Measurements from ENCODE around the gene GSTP1. TPM values are rescaled to one million over a fixed set of nuclear protein-coding genes. Genes with fewer than 3 reads are reported as not detected.

Gene GSTP1
- total and polyA plus RNA-seq, 11 donors: 294 to 830 (median 393) TPM

DNA sequence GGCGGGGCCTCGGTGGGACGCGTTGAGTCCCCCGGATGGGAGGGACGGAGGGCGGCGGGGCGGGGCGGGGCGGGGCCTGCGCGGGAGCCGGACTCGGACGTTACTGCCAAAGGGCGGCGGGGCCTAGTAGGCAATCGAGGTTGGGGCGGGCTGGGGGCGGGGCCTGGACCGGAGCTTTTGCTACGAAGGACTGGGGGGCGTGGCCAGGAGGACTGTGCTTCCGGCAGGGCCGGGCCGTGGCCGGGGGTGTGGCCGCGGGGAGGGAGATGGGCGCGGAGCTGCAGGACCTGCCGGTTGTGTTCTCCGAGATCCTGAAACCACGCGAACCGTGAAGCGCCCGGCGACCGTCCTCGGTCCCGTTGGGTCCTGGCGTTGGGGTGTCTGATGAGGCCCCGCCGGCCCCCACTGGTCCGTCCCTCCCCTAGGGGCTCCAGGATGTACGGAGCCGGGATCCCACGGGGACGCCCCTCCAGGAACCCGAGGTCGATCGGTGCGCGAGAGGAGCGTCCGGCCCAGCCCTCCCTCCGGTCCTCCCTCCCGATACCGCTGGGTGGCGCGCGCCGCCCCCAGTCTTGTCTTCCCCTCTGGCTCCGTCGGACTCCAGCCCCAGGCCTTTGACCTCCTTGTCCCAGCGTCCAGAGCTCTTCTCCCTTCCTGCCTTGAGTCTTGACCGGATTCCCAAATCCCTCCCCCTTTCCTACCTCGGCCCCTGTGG lies 46.8 kb downstream of the GSTP1 start:
- Histone ChIP-seq H3K9me3 (no peaks in the 10 kb centered on the region), H3K4me1 (peaks cover 0 to 32% (median 14%) of the 10 kb centered on the region in 12 donors), H3K4me3 (peak overlapping the region; percentile 15 to 82 (median 66)), H3K27ac (peak overlapping the region; percentile 58 to 98 (median 92)), H3K27me3 (no peaks in the 10 kb centered on the region), H3K36me3 (no peaks in the 10 kb centered on the region)
- WGBS, 4 donors: 1 to 3% (median 2%) methylated on average over 29 to 70 of the region's 70 CpGs
- peak in 1 of 2 donors; percentile 89 for TF ChIP-seq POLR2A (IDR thresholded peaks at IDR 0.05)
- TF ChIP-seq, protein P1, sequence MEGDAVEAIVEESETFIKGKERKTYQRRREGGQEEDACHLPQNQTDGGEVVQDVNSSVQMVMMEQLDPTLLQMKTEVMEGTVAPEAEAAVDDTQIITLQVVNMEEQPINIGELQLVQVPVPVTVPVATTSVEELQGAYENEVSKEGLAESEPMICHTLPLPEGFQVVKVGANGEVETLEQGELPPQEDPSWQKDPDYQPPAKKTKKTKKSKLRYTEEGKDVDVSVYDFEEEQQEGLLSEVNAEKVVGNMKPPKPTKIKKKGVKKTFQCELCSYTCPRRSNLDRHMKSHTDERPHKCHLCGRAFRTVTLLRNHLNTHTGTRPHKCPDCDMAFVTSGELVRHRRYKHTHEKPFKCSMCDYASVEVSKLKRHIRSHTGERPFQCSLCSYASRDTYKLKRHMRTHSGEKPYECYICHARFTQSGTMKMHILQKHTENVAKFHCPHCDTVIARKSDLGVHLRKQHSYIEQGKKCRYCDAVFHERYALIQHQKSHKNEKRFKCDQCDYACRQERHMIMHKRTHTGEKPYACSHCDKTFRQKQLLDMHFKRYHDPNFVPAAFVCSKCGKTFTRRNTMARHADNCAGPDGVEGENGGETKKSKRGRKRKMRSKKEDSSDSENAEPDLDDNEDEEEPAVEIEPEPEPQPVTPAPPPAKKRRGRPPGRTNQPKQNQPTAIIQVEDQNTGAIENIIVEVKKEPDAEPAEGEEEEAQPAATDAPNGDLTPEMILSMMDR (IDR thresholded peaks at IDR 0.05): peak; percentile 52 to 82 (median 66)
- peak; percentile 89 to 92 (median 91) for ATAC-seq
- intact Hi-C loops (cut with DNase I): loop anchor here in 2 of 10 donors (1.0 to 10.0 kb wide), 3 partner anchors 47 to 174 kb away; partner anchors contain the start of gene GSTP1 (in 1 of the 2)
- peak; percentile 99 for DNase-seq

DNA sequence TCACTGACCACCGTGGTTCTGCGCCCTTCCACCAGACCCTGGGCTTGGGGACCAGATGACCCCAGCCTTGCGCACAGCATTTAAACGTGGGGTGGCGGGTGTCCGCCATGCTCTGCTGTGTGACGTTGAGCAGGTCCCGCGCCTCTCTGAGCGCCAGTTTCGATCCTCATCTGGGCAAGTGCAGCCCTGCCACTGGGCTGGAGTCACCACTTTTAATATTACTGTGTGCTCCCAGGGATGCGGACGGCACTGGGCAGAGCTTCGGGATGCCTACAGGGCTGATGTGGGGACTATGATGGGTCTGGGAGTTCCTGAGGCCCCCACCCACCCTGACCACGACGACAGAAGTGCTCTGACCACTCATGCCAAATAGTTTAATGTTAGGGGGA lies 47.3 kb downstream of the GSTP1 start:
- intact Hi-C loops (cut with DNase I): loop anchor here in 2 of 10 donors (1.0 to 10.0 kb wide), 3 partner anchors 48 to 174 kb away; partner anchors contain the start of gene GSTP1 (in 1 of the 2)
- TF ChIP-seq, protein P1 (IDR thresholded peaks at IDR 0.05): peak in 1 of 12 donors; percentile 24
- no peak for TF ChIP-seq POLR2A (IDR thresholded peaks at IDR 0.05)
- Histone ChIP-seq H3K9me3 (no peaks in the 10 kb centered on the region), H3K4me1 (peaks cover 0 to 32% (median 14%) of the 10 kb centered on the region in 12 donors), H3K4me3 (peak overlapping the region; percentile 15 to 82 (median 66)), H3K36me3 (no peaks in the 10 kb centered on the region), H3K27me3 (no peaks in the 10 kb centered on the region), H3K27ac (peak overlapping the region; percentile 20 to 98 (median 92))
- WGBS, 4 donors: 57 to 63% (median 60%) methylated on average over 16 of the region's 16 CpGs
- DNase-seq: no peak
- no peak for ATAC-seq

DNA sequence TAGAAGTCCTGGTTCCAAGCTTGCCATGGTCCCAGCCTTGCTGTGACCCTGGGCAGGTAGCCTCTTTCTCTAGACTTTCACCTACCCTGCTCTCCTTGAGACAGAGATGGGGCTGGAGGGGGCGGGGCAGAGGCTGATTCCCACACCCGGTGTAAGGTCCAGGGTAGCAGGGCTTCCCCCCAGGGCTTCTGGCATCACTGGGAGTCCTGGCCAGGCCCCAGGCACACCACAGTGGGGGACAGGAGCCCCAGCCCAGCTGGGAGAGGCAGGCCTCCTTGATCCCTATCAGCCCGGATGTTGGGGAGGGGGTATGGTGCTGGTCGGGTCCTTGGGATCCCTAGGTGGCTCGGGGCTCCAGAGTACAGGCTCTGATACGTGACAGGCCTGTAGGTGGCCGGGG lies 47.8 kb downstream of the GSTP1 start:
- ATAC-seq (no peak), DNase-seq (peak in 2 of 5 donors; percentile 29 to 67)
- intact Hi-C loops (cut with DNase I): loop anchor here in 2 of 10 donors (10.0 kb wide), 2 partner anchors 163 to 173 kb away; no protein-coding TSS in a partner anchor
- WGBS, 4 donors: 78 to 83% (median 79%) methylated on average over 3 to 7 of the region's 7 CpGs
- TF ChIP-seq, protein P1 (IDR thresholded peaks at IDR 0.05): no peak
- no peak for TF ChIP-seq POLR2A (IDR thresholded peaks at IDR 0.05)
- no peaks in the 10 kb centered on the region for H3K9me3 ChIP-seq
- peaks cover 0 to 32% (median 14%) of the 10 kb centered on the region in 12 donors for H3K4me1 ChIP-seq
- H3K27ac ChIP-seq: peak overlapping the region in 5 of 12 donors; percentile 43 to 98 (median 94)
- no peaks in the 10 kb centered on the region for H3K36me3 ChIP-seq
- no peak overlapping the region for H3K4me3 ChIP-seq
- no peaks in the 10 kb centered on the region for H3K27me3 ChIP-seq

DNA sequence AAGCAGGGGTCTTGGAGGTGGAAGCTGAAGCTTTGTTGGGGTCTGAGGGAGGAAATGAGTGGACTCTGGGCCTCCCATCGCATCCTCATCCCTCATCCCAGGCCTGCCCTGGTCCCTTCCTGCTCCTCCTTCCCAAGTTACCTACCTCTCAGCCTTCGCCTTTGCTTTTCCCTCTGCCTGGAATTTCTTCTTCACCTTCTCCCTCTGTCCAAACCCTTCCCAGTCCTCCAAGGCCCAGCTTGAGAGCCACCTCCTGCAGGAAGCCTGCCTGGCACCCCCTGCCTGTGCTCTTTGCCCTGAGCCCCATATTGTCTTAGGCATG lies 48.2 kb downstream of the GSTP1 start:
- intact Hi-C loops (cut with DNase I): loop anchor here in 2 of 10 donors (10.0 kb wide), 2 partner anchors 163 to 173 kb away; no protein-coding TSS in a partner anchor
- no peak for TF ChIP-seq POLR2A (IDR thresholded peaks at IDR 0.05)
- TF ChIP-seq, protein P1 (IDR thresholded peaks at IDR 0.05): no peak

More for the DNA sequence above, 48.2 kb downstream of the GSTP1 start:
- peaks cover 0 to 32% (median 14%) of the 10 kb centered on the region in 12 donors for H3K4me1 ChIP-seq
- H3K4me3 ChIP-seq: no peak overlapping the region
- no peaks in the 10 kb centered on the region for H3K36me3 ChIP-seq
- DNase-seq (no peak), ATAC-seq (no peak)
- H3K27ac ChIP-seq: peak overlapping the region in 4 of 12 donors; percentile 4 to 60 (median 42)
- H3K9me3 ChIP-seq: no peaks in the 10 kb centered on the region
- WGBS, 4 donors: 92 to 100% (median 95%) methylated on average over 2 of the region's 2 CpGs
- H3K27me3 ChIP-seq: no peaks in the 10 kb centered on the region
